ENCODE results near the gene C2CD4B.

GRCh38 chr15:62211348-62211747 is 46.3 kb upstream of the C2CD4B start:
- TF ChIP-seq TAF1 (IDR thresholded peaks at IDR 0.05; ENCODE audit: borderline replicate concordance, low read depth, low read length) (no peak), POLR2A (IDR thresholded peaks at IDR 0.05; ENCODE audit: low read depth, low read length) (no peak), POLR2AphosphoS5 (IDR thresholded peaks at IDR 0.05; ENCODE audit: low read depth, low read length) (no peak)

All from GM12892 (cell line).